K562 (cell line): ENCODE data around the gene LMNB1. TPM values are rescaled to one million over a fixed set of nuclear protein-coding genes. Genes with fewer than 3 reads are reported as not detected.

Source experiments
- ATF1 ChIP-seq, 2 experiments: fragments of 450-650 bp in 1 of 2; IDR thresholded peaks; 2 replicates each; pipeline ENCODE4 v1.6.1; 2016; ENCODE audit warnings: missing compliant biosample characterization in 1 of 2, missing genetic modification characterization in 1 of 2
- BCL6 ChIP-seq: fragments of 250-450 bp; sonication (Bioruptor Pico); IDR thresholded peaks from 2 replicates; pipeline ENCODE4 v1.4.0; 2020
- CBX1 ChIP-seq: sonication (generic); IDR thresholded peaks from 2 replicates; pipeline ENCODE4 v1.6.1; 2016; ENCODE audit warnings: antibody characterized with exemption, low read depth, mild to moderate bottlenecking
- COPS2 ChIP-seq: fragments of 450-650 bp; conservative IDR thresholded peaks from 2 replicates; pipeline ENCODE4 v1.6.1; 2016; ENCODE audit warnings: mild to moderate bottlenecking, moderate library complexity
- DIDO1 ChIP-seq: fragments of 450-650 bp; IDR thresholded peaks from 2 replicates; pipeline ENCODE4 v1.6.1; 2016; ENCODE audit warnings: low read depth, missing biosample characterization, missing genetic modification characterization
- E2F4 ChIP-seq: sonication (generic); formaldehyde crosslinking; IDR thresholded peaks from 2 replicates; pipeline ENCODE4 v1.8.0; 2022; ENCODE audit warnings: mild to moderate bottlenecking, low read depth, missing genetic modification reagents
- MCM5 ChIP-seq: fragments of 450-650 bp; IDR thresholded peaks from 2 replicates; pipeline ENCODE4 v1.6.1; 2016; ENCODE audit warnings: low read depth
- NBN ChIP-seq: fragments of 450-650 bp; IDR thresholded peaks from 2 replicates; pipeline ENCODE4 v1.6.1; 2016; ENCODE audit warnings: low read depth, mild to moderate bottlenecking
- NCOA4 ChIP-seq: fragments of 450-650 bp; IDR thresholded peaks from 2 replicates; pipeline ENCODE4 v1.6.1; 2018; ENCODE audit warnings: mild to moderate bottlenecking; ENCODE audit not compliant: partially characterized antibody
- RHOXF2B ChIP-seq: fragments of 250-450 bp; sonication (Bioruptor Pico); conservative IDR thresholded peaks from 2 replicates; pipeline ENCODE4 v1.5.1; 2021
- SAFB ChIP-seq: fragments of 200-400 bp; formaldehyde crosslinking; IDR thresholded peaks from 2 replicates; pipeline ENCODE4 v1.6.1; 2017; ENCODE audit warnings: low read depth, low read length, borderline replicate concordance
- SMARCA4 ChIP-seq: fragments of 450-650 bp; IDR thresholded peaks from 2 replicates; pipeline ENCODE4 v1.6.1; 2016
- TOE1 ChIP-seq, 2 experiments: fragments of 450-650 bp in 1 of 2; sonication (generic) in 1 of 2; formaldehyde crosslinking in 1 of 2; IDR thresholded peaks; 2 replicates each; pipeline versions ENCODE4 v1.7.1 to v1.8.0; 2016 to 2022; ENCODE audit warnings: borderline replicate concordance in 2 of 2, mild to moderate bottlenecking in 2 of 2, antibody characterized with exemption in 1 of 2, inconsistent platforms in 1 of 2, low read depth in 1 of 2, missing genetic modification reagents in 1 of 2, moderate library complexity in 1 of 2
- XRCC5 ChIP-seq: fragments of 200-400 bp; formaldehyde crosslinking; IDR thresholded peaks from 2 replicates; pipeline ENCODE4 v1.6.1; 2017; ENCODE audit warnings: low read depth, mild to moderate bottlenecking, low read length
- ZFX ChIP-seq: sonication (generic); formaldehyde crosslinking; IDR thresholded peaks from 2 replicates; pipeline ENCODE4 v1.8.0; 2022; ENCODE audit warnings: mild to moderate bottlenecking, missing genetic modification reagents, moderate library complexity
- ZNF280B ChIP-seq: fragments of 250-450 bp; sonication (Bioruptor Pico); IDR thresholded peaks from 2 replicates; pipeline ENCODE4 v1.5.1; 2021; ENCODE audit warnings: mild to moderate bottlenecking
- ZNF316 ChIP-seq: fragments of 450-650 bp; IDR thresholded peaks from 2 replicates; pipeline ENCODE4 v1.6.1; 2016
- polyA plus RNA-seq, 8 experiments: library from polyadenylated mRNA; depleted of rRNA in 4 of 8; stranded (reverse) in 5 of 8; unstranded in 3 of 8; fragments of >200 nt; fragmentation: Nextera tagmentation in 2 of 8; fragmentation: Illumina TruSeq in 1 of 8; extraction: Ambion mirVana in 2 of 8; extraction: Trizol in 1 of 8; gene quantifications; 2 replicates each; pipeline versions ENCODE4 v1.2.1 to v1.2.3, GENCODE V29; 2011 to 2014; ENCODE audit warnings: inconsistent platforms in 1 of 8, missing spikeins in 1 of 8
- total RNA-seq, 7 experiments: library from RNA; depleted of rRNA in 6 of 7; stranded (reverse); fragments of >200 nt in 6 of 7; fragmentation: Illumina TruSeq in 2 of 7; extraction: Trizol in 2 of 7; gene quantifications; 2 replicates each; pipeline versions ENCODE4 v1.2.1 to v1.2.3, GENCODE V29; 2011 to 2021; ENCODE audit warnings: low replicate concordance in 1 of 7
- TF ChIP-seq, protein P1 (sequence below): fragments of 150-350 bp; conservative IDR thresholded peaks from 2 replicates; pipeline ENCODE4 v1.6.1; 2014; ENCODE audit warnings: low read length
- TF ChIP-seq, protein P2 (sequence below): fragments of 450-650 bp; formaldehyde crosslinking; IDR thresholded peaks from 2 replicates; pipeline ENCODE4 v1.4.0; 2020; ENCODE audit warnings: mild to moderate bottlenecking, moderate library complexity

LMNB1 gene
- total and polyA plus RNA-seq, 9 of the 15 experiments (the other 6 are each of a cell fraction or from before 2014, with no cell fraction given) = 2.8 to 190 (median 131) TPM

GRCh38 chr5:126753227-126753626 is 23.7 kb upstream of the LMNB1 start (continued):
- no peak for TF ChIP-seq TOE1 (IDR thresholded peaks at IDR 0.05; ENCODE audit: borderline replicate concordance)
- TF ChIP-seq TOE1 (CRISPR knock-in tag; IDR thresholded peaks at IDR 0.05; ENCODE audit: borderline replicate concordance, low read depth) = no peak
- no peak for TF ChIP-seq NBN
- TF ChIP-seq SMARCA4 = no peak
- no peak for TF ChIP-seq RHOXF2B
- TF ChIP-seq E2F4 (CRISPR knock-in tag) = no peak
- no peak for TF ChIP-seq SAFB
- TF ChIP-seq DIDO1 (tag) = no peak
- TF ChIP-seq, protein P1, sequence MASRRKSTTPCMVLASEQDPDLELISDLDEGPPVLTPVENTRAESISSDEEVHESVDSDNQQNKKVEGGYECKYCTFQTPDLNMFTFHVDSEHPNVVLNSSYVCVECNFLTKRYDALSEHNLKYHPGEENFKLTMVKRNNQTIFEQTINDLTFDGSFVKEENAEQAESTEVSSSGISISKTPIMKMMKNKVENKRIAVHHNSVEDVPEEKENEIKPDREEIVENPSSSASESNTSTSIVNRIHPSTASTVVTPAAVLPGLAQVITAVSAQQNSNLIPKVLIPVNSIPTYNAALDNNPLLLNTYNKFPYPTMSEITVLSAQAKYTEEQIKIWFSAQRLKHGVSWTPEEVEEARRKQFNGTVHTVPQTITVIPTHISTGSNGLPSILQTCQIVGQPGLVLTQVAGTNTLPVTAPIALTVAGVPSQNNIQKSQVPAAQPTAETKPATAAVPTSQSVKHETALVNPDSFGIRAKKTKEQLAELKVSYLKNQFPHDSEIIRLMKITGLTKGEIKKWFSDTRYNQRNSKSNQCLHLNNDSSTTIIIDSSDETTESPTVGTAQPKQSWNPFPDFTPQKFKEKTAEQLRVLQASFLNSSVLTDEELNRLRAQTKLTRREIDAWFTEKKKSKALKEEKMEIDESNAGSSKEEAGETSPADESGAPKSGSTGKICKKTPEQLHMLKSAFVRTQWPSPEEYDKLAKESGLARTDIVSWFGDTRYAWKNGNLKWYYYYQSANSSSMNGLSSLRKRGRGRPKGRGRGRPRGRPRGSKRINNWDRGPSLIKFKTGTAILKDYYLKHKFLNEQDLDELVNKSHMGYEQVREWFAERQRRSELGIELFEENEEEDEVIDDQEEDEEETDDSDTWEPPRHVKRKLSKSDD = no peak
- TF ChIP-seq ATF1 (CRISPR knock-in tag; IDR thresholded peaks at IDR 0.05) = no peak
- no peak for TF ChIP-seq ATF1 (tag; IDR thresholded peaks at IDR 0.05)
- no peak for TF ChIP-seq CBX1
- TF ChIP-seq, protein P2, sequence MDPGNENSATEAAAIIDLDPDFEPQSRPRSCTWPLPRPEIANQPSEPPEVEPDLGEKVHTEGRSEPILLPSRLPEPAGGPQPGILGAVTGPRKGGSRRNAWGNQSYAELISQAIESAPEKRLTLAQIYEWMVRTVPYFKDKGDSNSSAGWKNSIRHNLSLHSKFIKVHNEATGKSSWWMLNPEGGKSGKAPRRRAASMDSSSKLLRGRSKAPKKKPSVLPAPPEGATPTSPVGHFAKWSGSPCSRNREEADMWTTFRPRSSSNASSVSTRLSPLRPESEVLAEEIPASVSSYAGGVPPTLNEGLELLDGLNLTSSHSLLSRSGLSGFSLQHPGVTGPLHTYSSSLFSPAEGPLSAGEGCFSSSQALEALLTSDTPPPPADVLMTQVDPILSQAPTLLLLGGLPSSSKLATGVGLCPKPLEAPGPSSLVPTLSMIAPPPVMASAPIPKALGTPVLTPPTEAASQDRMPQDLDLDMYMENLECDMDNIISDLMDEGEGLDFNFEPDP (CRISPR knock-in tag) = no peak
- TF ChIP-seq COPS2 = no peak
- no peak for TF ChIP-seq ZFX
- no peak for TF ChIP-seq MCM5
- no peak for TF ChIP-seq ZNF316
- no peak for TF ChIP-seq NCOA4
- TF ChIP-seq BCL6 = no peak
- TF ChIP-seq ZNF280B = no peak
- no peak for TF ChIP-seq XRCC5
